HG03521 (cell line): ENCODE results near the gene EPB41L4B.

Experiments used
- ATAC-seq: cut with Tn5 transposase; IDR thresholded peaks from one replicate; pipeline ENCODE4 v1.9.1; 2021; ENCODE audit warnings: mild to moderate bottlenecking, moderate library complexity; ENCODE audit not compliant: unreplicated experiment

EPB41L4B gene

DNA sequence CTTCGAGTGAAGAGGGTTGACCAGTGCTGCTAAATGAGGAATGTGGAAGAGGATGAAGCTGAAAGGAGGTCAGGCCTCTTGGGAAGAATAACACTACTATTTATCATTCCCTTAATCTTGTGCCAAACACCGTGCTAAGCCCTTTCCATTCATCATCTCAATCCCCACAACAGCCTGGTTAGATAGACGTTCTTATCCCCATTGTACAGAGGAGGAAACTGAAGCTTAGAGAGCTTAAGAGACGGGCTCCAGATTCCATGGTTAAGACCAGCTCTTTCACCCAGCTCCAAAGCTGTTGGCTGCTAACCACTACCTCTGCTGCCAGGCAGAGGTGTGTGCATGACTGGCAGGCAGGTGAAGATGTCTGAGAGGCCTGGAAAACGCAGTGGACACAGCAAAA is 868 bp upstream of the EPB41L4B start:
- ATAC-seq: no peak

GRCh38 chr9:109320331-109320741 is 523 bp downstream of the EPB41L4B start:
- peak; percentile 26 for ATAC-seq

DNA sequence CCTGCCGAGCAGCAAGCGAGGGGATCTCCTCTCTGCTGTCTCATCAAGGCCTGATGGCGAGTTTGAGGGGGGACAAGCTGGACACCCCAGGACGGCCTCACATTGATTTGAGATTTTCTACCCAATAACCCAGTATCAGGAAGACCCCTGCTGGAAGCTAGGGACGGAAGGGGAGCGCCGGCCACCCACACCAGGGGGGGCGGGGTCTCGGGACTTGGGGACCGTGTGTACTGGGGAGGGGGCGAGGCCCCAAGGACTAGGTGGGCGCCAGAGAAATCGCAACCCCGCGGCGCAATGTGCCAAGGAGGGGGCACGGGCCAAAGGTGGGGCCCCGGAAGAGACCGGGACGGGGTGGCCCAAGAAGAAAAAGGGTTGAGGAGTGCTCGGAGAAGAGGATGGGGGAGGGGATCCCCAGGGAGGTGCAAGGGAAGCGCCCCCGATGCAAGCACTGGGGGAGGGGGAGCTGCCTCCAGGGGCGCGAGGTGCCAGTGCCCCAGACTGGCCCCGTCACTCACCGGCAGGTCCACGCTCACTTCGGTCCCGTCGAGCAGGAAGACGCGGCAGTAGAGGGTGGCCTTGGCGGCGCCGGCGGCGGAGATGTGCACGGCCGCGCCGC is 1.1 kb downstream of the EPB41L4B start:
- ATAC-seq: peak; percentile 16

GRCh38 chr9:109319017-109319625 is 1.7 kb downstream of the EPB41L4B start:
- ATAC-seq: no peak

DNA sequence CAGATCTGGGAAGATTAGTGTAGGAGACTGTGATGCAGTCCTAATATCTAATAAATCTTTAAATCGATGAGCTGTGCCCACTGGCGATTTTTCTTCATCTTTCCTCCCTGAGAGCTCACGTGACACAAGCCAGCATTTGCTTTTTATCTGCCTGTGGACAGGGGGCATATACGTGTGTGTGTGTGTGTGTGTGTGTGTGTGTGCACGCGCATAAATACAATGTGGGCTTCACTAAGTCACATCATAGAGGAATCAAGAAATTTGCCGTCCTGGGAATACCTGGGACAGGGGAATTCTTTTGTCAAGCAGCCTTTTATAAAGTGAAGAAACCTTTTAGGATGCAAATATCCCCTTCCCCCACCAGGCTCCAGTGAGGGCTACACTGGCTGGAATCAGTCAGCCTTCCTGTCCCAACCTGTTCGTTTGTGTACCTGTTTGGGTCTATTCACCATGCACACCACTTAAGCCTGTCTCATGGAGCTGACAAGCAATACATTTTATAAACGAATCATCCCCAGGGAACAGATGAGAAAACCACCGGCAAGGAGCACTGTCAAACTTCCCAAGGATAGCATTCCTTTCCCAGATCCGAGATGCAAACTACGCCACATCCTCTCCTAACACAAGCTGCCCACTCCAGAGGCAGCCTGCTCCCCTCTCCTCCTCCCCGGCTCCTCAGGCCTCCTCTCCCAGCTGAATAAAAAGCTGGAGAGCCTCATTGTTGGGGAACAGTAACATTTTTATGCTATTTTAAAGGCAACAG is 2.7 kb downstream of the EPB41L4B start:
- ATAC-seq: no peak

GRCh38 chr9:109317311-109317978 is 3.4 kb downstream of the EPB41L4B start:
- ATAC-seq: no peak

GRCh38 chr9:109316207-109316640 is 4.6 kb downstream of the EPB41L4B start:
- ATAC-seq: no peak

GRCh38 chr9:109315480-109316206 is 5.2 kb downstream of the EPB41L4B start:
- ATAC-seq: no peak

GRCh38 chr9:109314011-109314531 is 6.8 kb downstream of the EPB41L4B start:
- ATAC-seq: no peak

DNA sequence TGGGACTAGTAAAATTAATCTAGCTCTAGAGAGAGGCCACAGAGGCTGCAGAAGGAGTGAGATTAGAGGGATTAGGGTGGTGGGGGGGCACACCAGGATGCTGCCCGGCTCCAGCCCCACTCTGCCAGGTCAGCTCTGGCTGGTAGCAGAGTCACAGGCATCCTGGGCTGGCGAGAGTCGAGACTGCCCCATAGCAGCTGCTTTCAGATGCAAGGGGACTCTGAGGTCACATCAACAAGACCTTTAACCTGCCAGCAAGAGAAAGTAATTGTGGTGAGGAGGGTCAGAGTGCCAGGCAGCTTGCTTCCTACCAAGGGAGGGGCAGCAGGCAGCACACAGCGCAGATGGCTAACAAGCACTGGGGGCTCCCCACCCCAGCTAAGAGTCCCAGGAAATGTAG is 7.5 kb downstream of the EPB41L4B start:
- ATAC-seq: no peak

GRCh38 chr9:109312783-109313182 is 8.1 kb downstream of the EPB41L4B start:
- no peak for ATAC-seq

DNA sequence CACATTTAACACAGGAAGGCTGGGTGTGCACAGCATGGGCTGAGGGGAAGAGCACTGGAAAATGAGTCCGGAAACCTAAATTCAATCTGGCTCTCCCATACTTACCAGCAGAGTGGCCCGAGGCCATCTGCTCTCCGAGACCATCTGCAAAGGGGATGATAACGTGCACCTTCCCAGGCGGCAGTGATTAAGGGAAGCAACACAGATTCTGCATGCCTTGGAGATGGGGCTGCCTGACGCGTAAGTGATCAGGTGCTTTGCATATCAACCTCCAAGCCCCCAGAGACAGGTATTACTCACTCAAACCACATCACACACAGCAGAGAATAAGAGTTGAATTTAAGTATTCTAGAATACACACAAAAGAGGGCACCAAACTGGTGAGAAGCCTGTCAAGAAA is 9.1 kb downstream of the EPB41L4B start:
- peak; percentile 81 for ATAC-seq

DNA sequence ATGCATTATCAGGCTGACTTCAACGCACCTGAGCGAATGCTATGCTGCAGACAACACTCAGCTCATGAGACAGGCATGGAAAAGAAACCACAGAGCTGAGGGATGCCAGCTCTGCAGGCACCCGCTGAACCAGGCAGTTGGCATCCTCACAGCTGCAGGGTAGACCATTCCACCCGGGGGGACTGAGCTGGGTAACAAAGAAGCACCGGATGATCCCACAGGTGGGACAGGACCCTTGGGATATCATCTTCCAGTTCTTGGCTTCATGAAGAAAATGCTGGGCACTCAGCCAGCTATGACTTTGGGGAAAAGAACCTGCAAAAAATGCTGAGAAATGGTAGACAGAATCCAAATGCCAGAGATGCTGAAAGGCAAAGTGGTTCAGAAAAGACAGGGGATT is 9.6 kb downstream of the EPB41L4B start:
- ATAC-seq: no peak

DNA sequence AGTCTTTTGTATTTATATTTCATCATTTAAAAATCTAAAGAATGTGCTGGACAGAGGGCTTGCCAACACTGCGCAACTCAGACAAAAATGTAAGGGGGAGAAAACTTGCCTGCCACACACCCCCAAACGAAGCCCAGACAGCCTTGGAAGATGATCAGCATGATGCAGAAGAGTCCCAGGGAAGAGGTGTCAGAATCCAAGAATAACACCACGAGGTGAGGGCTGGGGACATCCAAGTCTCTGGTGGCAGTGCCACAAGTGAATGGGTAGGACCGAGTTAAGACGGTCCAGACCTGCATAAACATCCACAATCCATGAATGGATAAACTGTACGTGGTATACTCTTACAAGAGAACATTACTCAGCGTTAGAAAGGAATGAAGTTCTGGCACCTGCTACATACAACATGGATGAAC is 10.4 kb downstream of the EPB41L4B start:
- ATAC-seq: no peak

DNA sequence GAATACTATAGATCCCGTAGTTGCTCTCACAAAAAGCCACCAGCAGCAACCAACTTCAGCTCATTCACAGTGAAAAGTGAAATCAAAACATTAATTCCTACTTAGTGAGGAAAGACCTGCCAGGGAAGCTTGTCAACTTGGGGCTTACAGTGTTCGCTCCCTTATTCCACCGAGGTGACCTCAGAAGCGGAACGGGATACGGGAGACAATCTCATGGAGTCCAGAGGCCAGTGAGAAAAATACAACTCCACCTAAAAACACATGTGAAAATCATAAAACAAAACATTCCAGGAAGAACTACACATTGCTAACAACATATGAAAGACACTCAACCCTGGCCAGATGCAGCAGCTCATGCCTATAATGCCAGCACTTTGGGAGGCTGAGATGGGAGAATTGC is 11.6 kb downstream of the EPB41L4B start:
- no peak for ATAC-seq

DNA sequence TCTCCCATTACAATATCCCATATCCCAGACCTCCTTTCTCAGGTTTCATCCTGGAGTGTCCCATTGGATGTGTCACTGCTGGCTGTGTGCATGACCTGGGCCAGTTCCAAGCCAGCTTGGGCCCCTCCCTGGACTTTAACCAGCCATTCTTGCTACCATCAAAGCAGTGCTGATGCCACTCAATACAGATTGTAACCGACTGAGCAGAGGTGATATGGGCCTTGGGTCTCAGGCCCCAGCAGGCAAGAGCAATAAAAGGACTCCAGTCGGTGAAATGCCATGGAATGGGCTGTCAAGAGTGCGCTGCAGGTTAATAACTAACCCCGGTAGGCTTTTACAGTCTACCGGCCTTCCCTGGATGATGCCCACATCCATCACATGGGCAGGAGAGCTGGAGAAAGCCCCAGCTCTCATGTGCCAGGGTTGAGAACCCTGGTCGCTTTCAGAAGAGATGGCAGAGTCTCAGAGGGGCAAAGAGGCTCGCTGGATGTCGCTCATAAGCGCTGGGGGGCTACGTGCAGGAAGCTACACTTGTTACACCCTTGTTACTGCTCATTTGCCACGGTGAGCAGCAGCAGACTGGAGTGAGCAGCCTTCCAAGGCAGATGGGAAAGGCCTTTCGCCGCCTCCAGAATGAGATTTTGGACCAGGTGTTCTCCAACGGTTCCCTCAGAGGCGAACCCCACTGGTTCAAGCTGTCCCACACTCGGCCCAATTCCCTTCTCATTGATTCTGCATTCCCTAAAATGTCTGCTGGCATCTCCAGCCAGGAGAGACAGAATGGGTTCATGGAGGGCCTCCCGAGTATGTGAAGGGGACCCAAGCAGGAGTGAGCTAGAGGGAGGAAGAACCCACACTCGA is 13.2 kb downstream of the EPB41L4B start:
- ATAC-seq: no peak

DNA sequence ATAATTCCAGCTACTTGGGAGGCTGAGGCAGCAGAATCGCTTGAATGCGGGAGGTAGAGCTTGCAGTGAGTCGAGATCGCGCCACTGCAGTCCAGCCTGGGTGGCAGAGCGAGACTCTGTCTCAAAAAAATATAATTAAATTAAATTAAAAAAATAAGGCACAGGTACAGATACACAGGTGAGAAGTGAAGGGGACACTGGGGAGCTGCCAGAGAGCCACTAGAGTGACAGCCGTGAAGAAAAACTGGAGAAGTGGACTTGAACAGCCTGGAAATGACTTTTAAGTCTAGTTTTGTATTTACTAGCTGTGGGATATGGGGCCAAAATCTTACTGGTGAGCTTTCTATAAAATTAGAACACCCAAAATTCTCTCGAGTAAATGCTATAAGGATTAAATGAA is 15.1 kb downstream of the EPB41L4B start:
- ATAC-seq: no peak

- ATAC-seq: no peak
These were observed 16.5 kb downstream of the EPB41L4B start for GRCh38 chr9:109304347-109304746.

DNA sequence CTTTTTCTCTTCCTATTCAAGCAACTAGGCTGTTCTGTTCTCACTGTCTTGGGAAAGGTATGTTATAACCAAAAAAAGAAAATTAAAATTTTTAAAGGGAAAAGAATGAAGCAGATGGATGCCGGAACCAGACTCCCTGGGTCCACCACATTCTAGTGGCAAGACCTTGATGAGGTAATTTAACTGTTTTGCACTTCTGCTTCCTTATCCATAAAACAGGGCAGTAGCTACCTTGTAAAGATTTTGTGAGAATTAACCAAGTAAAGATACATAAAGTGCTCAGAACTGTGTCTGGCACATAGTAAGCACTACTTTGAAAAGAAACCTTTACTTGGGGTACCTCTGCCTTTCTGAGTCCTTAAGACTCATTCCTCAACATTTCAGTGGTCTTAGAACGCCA is 17.0 kb downstream of the EPB41L4B start:
- no peak for ATAC-seq

DNA sequence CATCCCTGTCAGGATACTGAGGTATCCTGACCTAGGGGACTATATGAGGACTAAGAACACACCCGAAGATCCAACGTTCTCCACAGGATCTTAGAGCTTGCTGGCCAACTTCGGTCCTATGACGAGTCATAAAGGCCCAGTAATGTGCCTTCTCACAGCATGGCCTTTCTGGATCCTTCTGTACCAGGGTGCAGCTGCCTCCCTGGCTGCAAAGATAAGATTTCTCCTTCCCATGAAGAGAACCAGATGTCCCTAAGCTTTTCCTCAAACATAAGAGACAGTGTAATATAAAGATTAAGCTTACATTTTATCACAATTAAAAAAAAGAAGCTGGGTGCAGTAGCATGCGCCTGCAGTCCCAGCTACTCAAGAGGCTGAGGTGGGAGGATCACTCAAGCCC is 18.3 kb downstream of the EPB41L4B start:
- ATAC-seq: no peak
